ENCODE measurements around the gene MAD1L1.
"Not testable (repeated sequence)": the region's sequence is repeated elsewhere in the genome, so short reads cannot be mapped to it uniquely, and the experiment has no call there.

Gene MAD1L1

DNA sequence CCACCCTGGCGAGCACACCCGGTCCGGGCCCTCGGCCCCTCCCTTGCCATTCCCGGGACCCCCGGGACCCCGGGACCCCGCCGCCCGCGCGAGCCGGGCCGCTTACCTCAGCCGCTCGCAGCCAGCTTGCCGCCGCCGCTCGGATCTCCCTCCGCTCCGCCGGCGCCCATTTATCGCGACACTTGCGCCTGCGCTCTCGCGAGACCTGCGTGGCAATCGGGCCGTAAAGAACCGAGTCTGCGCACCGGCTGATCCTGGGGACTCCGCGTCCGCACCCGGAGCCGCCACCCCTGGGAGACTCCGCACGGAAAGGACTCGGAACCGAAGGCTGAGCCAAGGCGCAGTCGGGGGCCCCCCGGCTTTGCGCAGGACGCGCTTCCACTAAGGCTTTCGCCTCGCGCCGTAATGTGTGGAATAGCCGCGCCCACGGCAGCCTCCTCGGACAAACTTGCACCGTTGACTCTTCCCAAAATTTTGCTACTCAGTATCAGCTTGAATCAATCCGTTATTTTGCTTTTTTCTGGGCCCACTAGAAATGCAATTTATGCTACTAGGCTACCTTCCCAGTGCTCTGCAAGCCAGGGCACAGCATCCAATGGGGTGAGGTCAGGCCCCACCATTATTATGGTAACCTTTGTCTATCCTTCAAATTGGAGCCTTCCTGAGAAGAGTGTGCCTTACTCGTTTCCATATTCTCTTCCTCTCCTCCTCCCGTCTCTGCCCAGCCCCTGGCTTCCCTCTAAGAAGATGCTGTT, at the start of gene MAD1L1:
TSS of gene MAD1L1 (minus strand) at position 180 of the 755 bp plus-strand sequence. CDS start 2,812 bp downstream, outside the sequence.
- DNase-seq, result peak; percentile 34 to 68

DNA sequence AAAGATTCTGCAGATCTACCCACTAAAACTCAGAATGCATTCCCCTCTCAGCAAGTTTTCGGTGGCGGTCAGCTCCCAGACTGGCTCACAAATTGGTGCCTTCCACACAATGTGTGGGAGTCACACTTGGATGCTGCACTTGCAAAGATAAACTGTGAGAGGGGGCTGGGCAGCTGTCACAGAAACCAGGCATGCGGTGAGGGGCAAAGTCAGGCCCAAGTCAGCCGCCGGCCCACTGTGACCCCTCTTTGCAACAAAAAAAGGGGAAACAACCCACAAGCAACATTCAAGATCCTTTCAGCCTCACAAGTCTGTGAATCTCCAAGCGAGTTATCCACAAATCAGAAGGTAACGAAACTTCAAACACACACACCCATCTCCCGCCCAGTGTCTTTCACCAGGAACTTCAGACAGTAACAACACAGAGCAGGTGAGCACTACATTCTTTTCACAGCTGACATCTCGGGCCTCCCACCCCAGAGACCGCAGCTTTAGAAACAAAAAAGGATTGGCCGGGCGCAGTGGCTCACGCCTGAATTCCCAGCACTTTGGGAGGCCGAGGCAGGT, 49.5 kb upstream of the MAD1L1 start:
- no peak for DNase-seq

- DNase-seq, result no peak
Observed at GRCh38 chr7:2281541-2281940, 48.8 kb upstream of the MAD1L1 start.

DNA sequence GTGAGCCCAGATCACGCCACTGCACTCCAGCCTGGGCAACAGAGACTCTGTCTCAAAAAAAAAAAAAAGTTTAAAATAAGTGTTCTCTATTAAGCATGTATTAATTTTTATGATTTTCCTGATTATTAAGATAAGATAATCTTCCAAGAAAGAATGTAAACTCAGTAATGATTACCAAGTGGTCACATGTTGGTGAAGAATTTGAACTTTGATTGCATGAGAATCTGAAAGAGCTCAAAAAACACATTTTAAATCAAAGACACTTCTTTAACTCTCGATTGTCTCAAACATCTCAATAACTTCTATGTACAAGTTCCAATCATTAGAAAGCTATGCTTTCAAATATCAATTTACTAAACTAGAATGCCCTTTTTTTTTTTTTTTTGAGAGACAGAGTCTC, 47.7 kb upstream of the MAD1L1 start:
- no peak for DNase-seq

DNA sequence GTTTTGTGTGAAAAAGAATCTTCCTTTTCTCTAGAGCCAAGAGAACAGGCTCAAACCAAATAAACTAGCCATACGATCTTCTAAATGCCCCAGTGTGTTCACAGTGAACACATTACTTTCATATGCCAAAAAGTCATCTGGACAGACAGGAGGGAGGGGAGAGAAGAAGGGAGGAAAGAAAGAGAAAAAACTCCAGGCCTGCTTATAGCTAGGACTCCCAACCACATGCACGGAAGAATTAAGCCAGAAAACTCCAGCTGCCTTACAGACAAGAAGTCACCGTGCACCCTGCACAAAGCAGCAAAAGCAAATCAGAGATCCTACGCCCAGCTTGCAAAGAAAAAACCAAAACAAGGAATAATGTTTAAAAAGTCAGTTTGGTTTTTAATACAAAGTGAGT, 47.2 kb upstream of the MAD1L1 start:
- DNase-seq, result no peak

DNA sequence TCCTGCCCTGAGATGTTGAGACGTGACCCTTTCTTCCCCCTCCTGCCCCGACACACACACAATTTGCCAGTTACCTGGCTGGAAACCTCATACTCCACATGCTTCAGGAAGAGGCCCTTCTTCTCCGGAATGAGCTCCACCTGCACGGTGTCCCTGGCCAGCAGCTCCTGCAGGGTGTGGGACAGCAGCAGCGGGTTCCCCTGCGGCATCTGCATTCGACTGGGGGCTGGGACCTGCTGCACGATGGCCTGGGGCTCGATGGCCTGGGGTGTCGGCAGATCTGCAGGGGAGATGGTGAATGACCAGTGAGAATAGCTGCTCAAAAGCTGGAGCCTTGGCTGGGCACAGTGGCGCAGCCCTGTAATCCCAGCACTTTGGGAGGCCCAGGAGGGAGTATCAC, 45.3 kb upstream of the MAD1L1 start:
- no peak for DNase-seq

DNA sequence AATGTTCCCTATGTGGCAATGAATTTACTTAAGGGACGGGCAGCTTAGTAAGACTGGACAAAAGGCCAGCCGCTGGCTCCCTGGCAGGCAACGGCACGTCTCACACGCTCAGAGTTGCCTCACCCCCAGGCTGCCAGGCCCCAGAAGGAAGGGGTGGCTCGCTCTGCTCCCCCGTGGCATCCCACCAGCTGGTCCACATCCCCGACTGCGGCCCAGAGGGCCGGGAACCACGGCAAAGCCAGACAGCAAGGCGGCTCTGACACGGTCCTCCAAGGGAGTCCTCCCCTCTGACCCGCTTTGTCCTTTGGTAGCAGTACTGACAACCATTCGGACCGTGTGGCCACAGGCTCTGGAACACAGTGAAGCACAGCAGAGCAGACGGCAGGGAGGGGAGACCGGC, 43.4 kb upstream of the MAD1L1 start:
- DNase-seq, result no peak

- DNase-seq, result no peak
Observed at GRCh38 chr7:2275101-2275500, 42.4 kb upstream of the MAD1L1 start.

DNA sequence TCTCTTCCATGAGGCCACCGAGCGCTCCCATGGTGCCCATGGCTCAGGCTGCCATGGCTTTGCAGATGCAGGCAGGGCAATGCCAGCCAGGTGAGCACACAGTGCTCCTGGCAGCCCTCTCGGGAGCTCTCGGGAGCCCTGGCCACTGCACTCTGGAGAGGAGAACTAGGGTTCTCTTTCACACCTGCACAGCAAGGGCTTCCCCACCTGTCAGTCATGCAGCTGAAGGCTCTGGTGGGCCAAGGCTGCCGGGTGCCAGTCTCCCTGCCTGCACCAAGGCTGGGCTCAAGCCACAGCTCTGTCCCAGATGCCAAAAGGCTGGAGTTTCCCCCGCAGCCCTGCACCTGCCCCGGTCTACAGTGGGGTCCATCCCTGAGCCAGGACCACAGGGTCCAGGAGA, 41.9 kb upstream of the MAD1L1 start:
- DNase-seq, result no peak

DNA sequence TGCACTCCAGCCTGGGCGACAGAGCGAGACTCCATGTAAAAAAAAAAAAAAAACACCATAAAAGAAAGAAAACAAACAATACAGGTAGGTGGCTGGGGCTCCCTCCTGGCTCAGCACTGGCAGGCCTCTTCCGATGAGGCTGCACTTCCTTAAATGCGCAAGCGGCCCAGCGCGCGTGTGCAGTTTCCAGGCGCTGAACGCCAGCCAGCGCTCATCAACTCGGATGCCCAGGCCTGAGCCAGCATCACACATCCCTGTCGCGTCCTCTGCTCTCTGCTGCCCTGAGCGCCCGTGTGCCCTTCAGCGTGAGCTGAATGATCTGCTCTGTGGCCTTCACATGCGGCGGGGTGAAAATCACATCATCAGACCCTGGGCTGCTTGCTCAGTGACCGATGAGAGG, 41.1 kb upstream of the MAD1L1 start:
- no peak for DNase-seq

- no peak for DNase-seq
Observed at GRCh38 chr7:2272031-2272430, 39.3 kb upstream of the MAD1L1 start.

DNA sequence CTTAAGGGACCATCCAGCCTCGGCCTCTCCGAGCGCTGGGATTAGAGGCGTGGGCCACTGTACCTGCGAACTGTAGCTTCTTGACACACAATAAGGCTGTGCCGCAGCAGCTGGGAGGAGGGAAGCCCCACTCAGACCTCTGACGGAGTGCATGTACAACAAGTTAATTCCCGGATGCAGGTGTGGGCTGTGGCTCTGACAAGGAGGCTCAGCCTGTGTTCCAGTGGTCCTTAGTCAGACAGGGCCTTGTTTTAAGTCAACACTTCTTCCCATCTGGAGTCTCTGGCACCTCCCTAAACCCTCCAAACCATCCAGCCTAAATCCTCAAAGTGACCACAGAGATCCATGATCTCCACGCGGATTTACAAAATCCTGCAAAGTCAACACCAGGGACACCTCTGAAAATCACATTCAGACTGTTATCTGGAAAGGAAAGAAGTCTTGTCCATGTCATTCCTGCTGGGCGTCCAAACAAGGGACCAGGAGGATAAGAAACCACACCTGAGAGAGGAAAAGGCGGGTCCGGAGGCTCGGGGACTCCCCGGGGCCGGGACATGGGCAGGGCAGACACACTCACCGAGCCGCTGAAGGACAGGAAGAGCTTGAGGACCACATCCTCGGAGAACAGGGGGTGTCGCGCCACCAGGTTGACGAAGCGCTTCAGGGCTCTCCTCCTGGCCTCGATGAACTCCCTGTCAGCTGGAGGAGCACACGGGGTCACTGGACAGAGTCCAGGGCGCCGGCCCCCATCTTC, 38.7 kb upstream of the MAD1L1 start:
- no peak for DNase-seq

GRCh38 chr7:2270495-2270894, 37.8 kb upstream of the MAD1L1 start:
- DNase-seq, result no peak

GRCh38 chr7:2269991-2270460, 37.3 kb upstream of the MAD1L1 start:
- DNase-seq, result no peak

GRCh38 chr7:2269089-2269990, 36.6 kb upstream of the MAD1L1 start:
- not testable (repeated sequence) for DNase-seq

DNA sequence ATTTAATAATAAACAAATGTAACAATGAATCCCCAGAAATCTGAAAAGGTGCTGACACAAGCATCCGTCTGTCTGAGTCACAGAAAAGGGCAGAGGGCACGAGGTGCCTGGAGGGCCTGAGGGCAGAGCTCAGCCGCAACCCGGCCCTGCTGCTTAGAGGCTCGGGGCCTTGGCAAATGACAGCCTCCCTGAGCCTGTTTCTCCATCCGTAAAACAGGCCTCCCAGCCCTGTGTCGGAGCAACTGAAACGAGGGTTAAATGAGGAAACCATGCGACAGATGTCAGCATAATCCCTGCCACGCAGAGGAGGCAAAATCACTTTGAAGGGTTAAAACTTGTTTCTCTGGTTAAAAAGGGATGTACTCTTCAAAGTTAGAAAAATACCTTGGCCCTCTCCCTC, 34.2 kb upstream of the MAD1L1 start:
- no peak for DNase-seq

GRCh38 chr7:2264158-2264557, 31.4 kb upstream of the MAD1L1 start:
- DNase-seq, result no peak

- DNase-seq, result no peak
Observed at GRCh38 chr7:2263176-2263575, 30.4 kb upstream of the MAD1L1 start.

- DNase-seq, result peak in 1 of 2 donors; percentile 13
Observed at GRCh38 chr7:2261611-2262010, 28.9 kb upstream of the MAD1L1 start.

DNA sequence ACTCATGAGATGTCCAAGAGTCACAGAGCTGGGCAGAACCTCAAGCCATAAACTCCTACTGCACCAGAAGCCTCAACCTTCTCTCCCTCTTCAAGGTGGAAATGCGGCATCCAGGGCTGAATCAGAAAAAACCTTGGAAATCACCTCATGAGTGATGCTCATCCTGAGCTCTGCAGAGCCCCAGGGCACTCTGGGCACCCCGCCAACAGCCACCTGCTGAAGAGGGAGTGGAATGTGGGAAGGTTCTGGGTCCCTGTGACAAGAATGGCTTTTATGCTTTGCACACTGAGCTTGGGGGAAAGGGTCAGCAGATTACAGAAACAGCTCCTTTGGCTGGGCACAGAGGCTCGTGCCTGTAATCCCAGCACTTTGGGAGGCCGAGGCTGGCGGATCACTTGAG, 28.1 kb upstream of the MAD1L1 start:
- DNase-seq, result no peak

DNA sequence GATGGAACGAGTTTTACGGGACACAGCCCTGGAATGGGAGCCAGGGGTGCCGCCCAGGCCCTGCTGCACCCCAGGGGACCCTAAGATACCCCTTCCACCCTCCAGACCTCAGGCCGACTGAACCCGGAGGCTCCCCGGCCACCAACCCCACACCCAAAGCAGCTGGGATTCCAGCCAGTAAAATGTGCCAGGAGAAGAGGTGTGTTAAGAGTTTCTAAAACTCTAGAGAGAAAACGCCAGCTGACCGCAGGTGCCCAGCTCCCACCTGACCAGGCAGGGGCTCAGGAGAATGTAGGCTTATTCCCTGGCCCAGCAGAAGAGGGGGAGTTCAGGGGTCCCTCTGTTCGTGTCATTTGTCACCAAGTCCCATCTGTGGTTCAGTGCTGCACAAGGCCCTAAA, 26.7 kb upstream of the MAD1L1 start:
- no peak for DNase-seq

DNA sequence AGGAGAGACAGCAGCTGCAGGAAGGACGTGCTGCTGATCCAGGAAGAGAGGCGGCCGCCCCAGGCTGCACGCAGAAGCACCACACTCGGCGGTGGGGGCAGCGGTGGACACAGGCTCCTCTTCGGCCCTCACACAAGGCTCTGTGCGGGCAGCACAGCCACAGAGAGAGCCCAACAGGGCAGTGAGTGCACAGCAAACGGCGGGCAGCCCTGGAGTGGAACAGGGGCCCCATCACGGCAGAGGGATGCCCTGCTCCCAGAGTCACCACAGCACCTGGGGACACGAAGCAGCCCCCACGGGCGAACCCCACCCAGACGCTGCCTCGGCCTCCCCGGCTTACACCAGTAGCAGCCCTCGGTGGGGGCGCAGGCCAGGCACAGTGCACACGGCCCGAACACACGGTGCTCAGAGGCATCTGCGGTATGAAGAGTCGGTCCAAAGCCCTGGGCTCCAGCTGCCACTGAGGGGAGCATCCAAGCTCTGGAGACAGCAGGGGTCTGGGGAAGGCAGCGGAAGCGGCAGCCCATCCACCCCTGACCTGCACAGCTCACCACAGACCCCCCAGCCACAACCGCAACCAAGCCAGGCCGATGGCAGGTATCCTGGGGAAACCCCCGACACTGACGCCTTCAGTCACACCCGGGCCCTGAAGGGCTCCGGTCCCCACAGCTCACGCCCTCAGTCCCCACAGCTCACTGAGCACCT, 26.1 kb upstream of the MAD1L1 start:
- DNase-seq, result no peak
